Measurements from ENCODE around the gene MAN2C1.

Gene MAN2C1

GRCh38 chr15:75369897-75370581, 1.6 kb upstream of the MAN2C1 start:
- H3K4me1 ChIP-seq (ENCODE audit: control insufficient read depth, low read depth, low read length): peaks cover 7% of the 10 kb centered on the region
- no peak overlapping the region for H3K27ac ChIP-seq (ENCODE audit: low read length)
- peaks cover 45% of the 10 kb centered on the region for H3K36me3 ChIP-seq (ENCODE audit: control insufficient read depth, low read depth, low read length)
- H3K27me3 ChIP-seq (ENCODE audit: control insufficient read depth, insufficient read depth, low read length): no peaks in the 10 kb centered on the region
- H3K9ac ChIP-seq (ENCODE audit: low read length): no peak overlapping the region
- peak overlapping the region; percentile 80 for H3K4me3 ChIP-seq (ENCODE audit: low read length)
- H3K9me3 ChIP-seq (ENCODE audit: control insufficient read depth, low read depth, low read length): no peaks in the 10 kb centered on the region

GRCh38 chr15:75368689-75369239, 357 bp upstream of the MAN2C1 start:
- Histone ChIP-seq H3K9me3 (ENCODE audit: control insufficient read depth, low read depth, low read length) (no peaks in the 10 kb centered on the region), H3K9ac (ENCODE audit: low read length) (peak overlapping the region; percentile 83), H3K4me3 (ENCODE audit: low read length) (peak overlapping the region; percentile 80), H3K27me3 (ENCODE audit: control insufficient read depth, insufficient read depth, low read length) (no peaks in the 10 kb centered on the region), H3K27ac (ENCODE audit: low read length) (peak overlapping the region; percentile 70), H3K36me3 (ENCODE audit: control insufficient read depth, low read depth, low read length) (peaks cover 37% of the 10 kb centered on the region), H3K4me1 (ENCODE audit: control insufficient read depth, low read depth, low read length) (peaks cover 7% of the 10 kb centered on the region)

DNA sequence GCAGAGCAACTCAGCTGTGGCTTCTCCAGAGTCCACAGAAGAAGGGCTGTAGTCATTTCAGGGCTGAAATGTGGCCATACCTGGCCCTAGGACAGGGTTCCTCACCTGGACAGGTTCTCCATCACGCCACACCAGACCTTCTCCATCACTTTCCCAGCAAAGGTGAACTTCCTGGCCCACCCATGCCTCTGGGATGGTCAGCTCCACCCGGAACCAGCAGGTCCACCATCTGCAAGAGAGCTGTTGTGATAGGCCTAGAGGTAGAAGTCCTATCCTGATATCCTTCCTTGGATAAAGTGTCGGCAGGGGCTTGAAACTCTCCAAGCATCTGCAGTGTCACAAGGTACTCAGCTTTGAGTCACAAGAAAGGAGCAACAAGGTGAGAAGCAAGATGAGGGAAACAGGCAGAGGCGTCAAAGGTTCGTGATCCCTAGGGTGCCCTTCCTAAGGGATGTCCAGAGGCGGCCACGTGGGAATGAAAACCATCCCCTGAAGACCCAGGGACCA, 948 bp downstream of the MAN2C1 start:
- no peak overlapping the region for H3K9ac ChIP-seq (ENCODE audit: low read length)
- no peak overlapping the region for H3K27ac ChIP-seq (ENCODE audit: low read length)
- H3K4me1 ChIP-seq (ENCODE audit: control insufficient read depth, low read depth, low read length): peaks cover 7% of the 10 kb centered on the region
- peak overlapping the region; percentile 80 for H3K4me3 ChIP-seq (ENCODE audit: low read length)
- H3K36me3 ChIP-seq (ENCODE audit: control insufficient read depth, low read depth, low read length): peaks cover 27% of the 10 kb centered on the region
- no peaks in the 10 kb centered on the region for H3K27me3 ChIP-seq (ENCODE audit: control insufficient read depth, insufficient read depth, low read length)
- H3K9me3 ChIP-seq (ENCODE audit: control insufficient read depth, low read depth, low read length): no peaks in the 10 kb centered on the region

GRCh38 chr15:75367006-75367405, 1.4 kb downstream of the MAN2C1 start:
- Histone ChIP-seq H3K36me3 (ENCODE audit: control insufficient read depth, low read depth, low read length) (peaks cover 27% of the 10 kb centered on the region), H3K9ac (ENCODE audit: low read length) (no peak overlapping the region), H3K27ac (ENCODE audit: low read length) (no peak overlapping the region), H3K9me3 (ENCODE audit: control insufficient read depth, low read depth, low read length) (no peaks in the 10 kb centered on the region), H3K27me3 (ENCODE audit: control insufficient read depth, insufficient read depth, low read length) (no peaks in the 10 kb centered on the region), H3K4me3 (ENCODE audit: low read length) (no peak overlapping the region), H3K4me1 (ENCODE audit: control insufficient read depth, low read depth, low read length) (peaks cover 7% of the 10 kb centered on the region)

DNA sequence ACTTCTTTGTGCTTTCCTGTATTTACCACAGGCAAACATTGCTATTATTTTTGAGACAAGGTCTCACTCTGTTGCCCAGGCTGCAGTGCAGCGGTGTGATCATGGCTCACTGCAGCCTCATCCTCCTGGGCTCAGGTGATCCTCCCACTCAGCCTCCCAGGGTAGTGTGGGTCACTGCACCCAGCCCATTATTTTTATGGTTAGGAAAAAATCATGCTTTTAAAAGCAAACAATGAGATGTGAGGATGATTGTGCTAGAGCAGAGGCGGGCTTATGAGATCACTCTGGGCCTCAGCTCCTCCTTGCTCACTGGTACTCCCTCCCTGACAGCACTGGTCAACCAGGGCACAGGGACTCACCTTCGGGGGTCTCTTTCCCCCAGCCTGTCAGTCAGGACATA, 2.2 kb downstream of the MAN2C1 start:
- H3K36me3 ChIP-seq (ENCODE audit: control insufficient read depth, low read depth, low read length): peaks cover 19% of the 10 kb centered on the region
- H3K4me3 ChIP-seq (ENCODE audit: low read length): no peak overlapping the region
- no peaks in the 10 kb centered on the region for H3K9me3 ChIP-seq (ENCODE audit: control insufficient read depth, low read depth, low read length)
- no peak overlapping the region for H3K9ac ChIP-seq (ENCODE audit: low read length)
- peaks cover 7% of the 10 kb centered on the region for H3K4me1 ChIP-seq (ENCODE audit: control insufficient read depth, low read depth, low read length)
- H3K27ac ChIP-seq (ENCODE audit: low read length): no peak overlapping the region
- no peaks in the 10 kb centered on the region for H3K27me3 ChIP-seq (ENCODE audit: control insufficient read depth, insufficient read depth, low read length)

GRCh38 chr15:75364881-75365280, 3.5 kb downstream of the MAN2C1 start:
- Histone ChIP-seq H3K36me3 (ENCODE audit: control insufficient read depth, low read depth, low read length) (peaks cover 14% of the 10 kb centered on the region), H3K9ac (ENCODE audit: low read length) (no peak overlapping the region), H3K27me3 (ENCODE audit: control insufficient read depth, insufficient read depth, low read length) (no peaks in the 10 kb centered on the region), H3K27ac (ENCODE audit: low read length) (no peak overlapping the region), H3K4me1 (ENCODE audit: control insufficient read depth, low read depth, low read length) (peaks cover 7% of the 10 kb centered on the region), H3K4me3 (ENCODE audit: low read length) (no peak overlapping the region), H3K9me3 (ENCODE audit: control insufficient read depth, low read depth, low read length) (no peaks in the 10 kb centered on the region)

DNA sequence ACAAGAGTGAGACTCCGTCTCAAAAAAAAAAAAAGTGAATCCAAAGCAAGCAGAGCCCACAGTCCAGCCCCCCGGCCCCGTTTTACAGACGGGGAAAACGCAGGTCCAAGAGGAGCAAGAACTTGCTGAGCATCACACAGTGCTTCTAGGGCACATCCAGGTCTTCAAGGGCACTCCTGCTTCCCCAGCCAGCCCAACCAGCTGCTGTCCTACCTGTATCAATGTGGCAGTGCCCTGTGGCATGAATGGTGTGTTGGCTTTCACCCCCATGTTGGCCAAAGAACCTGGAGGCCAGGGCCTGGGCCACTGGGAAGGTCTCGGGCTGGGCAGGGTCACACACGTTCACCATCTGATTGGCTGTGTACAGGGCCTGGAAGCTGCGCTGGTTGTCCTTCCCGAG, 4.6 kb downstream of the MAN2C1 start:
- no peak overlapping the region for H3K4me3 ChIP-seq (ENCODE audit: low read length)
- no peak overlapping the region for H3K27ac ChIP-seq (ENCODE audit: low read length)
- H3K36me3 ChIP-seq (ENCODE audit: control insufficient read depth, low read depth, low read length): peaks cover 16% of the 10 kb centered on the region
- H3K4me1 ChIP-seq (ENCODE audit: control insufficient read depth, low read depth, low read length): no peaks in the 10 kb centered on the region
- H3K27me3 ChIP-seq (ENCODE audit: control insufficient read depth, insufficient read depth, low read length): no peaks in the 10 kb centered on the region
- no peaks in the 10 kb centered on the region for H3K9me3 ChIP-seq (ENCODE audit: control insufficient read depth, low read depth, low read length)
- H3K9ac ChIP-seq (ENCODE audit: low read length): no peak overlapping the region

DNA sequence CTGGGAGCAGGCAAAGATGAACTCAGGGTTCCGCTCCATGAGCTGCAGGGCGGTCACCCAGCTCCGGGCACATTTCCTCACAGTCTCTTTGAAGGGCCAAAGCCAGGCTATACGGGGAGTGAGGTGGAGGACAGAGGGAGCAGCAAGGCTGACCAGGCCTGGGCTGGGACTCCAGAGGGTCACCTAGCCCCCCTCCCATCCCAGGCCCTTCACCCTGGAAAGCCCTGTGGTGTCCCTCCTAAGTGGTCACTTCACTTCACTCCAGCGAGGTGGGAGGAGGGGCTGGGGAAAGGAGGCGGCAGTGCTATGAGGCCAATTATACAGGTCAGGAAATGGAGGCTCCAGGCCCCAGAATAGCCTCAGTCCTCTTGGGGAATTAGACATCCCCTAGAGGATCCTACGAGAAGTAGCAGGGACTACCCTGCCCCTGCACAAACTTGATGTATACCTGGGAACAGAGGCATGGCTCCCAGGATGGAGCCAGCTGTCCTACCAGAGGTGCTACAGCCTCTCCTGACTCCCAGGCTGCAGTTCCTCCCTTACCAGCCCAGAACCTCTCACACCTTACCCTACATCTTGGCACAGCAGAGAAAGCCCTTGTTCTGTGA, 5.7 kb downstream of the MAN2C1 start:
- no peak overlapping the region for H3K4me3 ChIP-seq (ENCODE audit: low read length)
- no peak overlapping the region for H3K9ac ChIP-seq (ENCODE audit: low read length)
- peaks cover 21% of the 10 kb centered on the region for H3K36me3 ChIP-seq (ENCODE audit: control insufficient read depth, low read depth, low read length)
- H3K27ac ChIP-seq (ENCODE audit: low read length): no peak overlapping the region
- H3K9me3 ChIP-seq (ENCODE audit: control insufficient read depth, low read depth, low read length): no peaks in the 10 kb centered on the region
- no peaks in the 10 kb centered on the region for H3K4me1 ChIP-seq (ENCODE audit: control insufficient read depth, low read depth, low read length)
- no peaks in the 10 kb centered on the region for H3K27me3 ChIP-seq (ENCODE audit: control insufficient read depth, insufficient read depth, low read length)

GRCh38 chr15:75361989-75362641, 6.3 kb downstream of the MAN2C1 start:
- Histone ChIP-seq H3K9me3 (ENCODE audit: control insufficient read depth, low read depth, low read length) (no peaks in the 10 kb centered on the region), H3K4me1 (ENCODE audit: control insufficient read depth, low read depth, low read length) (no peaks in the 10 kb centered on the region), H3K4me3 (ENCODE audit: low read length) (no peak overlapping the region), H3K27me3 (ENCODE audit: control insufficient read depth, insufficient read depth, low read length) (no peaks in the 10 kb centered on the region), H3K36me3 (ENCODE audit: control insufficient read depth, low read depth, low read length) (peaks cover 19% of the 10 kb centered on the region), H3K9ac (ENCODE audit: low read length) (no peak overlapping the region), H3K27ac (ENCODE audit: low read length) (no peak overlapping the region)

DNA sequence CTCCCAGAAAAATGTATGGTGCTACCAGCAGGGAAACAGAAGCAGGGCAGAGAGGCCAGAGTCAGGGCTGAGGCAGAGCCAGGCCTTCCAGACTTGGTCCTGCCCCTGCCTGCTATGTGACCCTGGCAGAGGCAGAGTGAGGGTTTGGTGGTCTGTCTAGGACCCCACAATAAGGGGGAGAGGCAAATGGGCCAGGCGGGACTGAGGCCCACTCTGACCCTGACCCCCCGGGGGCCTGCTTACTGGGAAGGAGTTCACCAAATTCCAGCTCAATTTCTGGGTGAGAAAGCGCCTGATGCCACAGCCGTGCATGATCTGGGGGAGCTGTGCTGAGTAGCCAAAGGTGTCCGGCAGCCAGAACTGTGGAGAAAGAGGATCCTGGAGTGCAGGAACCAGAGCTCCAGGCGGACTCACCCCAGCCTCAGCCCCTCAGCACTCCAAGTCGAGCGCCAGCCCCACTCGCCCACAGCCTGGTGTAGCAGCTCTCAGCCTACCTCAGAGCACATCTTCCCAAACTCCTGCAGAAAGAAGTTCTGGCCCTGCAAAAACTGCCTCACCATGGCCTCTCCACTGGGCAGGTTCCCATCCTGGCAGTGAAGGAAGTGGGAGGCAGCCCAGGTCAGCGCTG, 6.9 kb downstream of the MAN2C1 start:
- Histone ChIP-seq H3K27ac (ENCODE audit: low read length) (no peak overlapping the region), H3K36me3 (ENCODE audit: control insufficient read depth, low read depth, low read length) (peaks cover 16% of the 10 kb centered on the region)

DNA sequence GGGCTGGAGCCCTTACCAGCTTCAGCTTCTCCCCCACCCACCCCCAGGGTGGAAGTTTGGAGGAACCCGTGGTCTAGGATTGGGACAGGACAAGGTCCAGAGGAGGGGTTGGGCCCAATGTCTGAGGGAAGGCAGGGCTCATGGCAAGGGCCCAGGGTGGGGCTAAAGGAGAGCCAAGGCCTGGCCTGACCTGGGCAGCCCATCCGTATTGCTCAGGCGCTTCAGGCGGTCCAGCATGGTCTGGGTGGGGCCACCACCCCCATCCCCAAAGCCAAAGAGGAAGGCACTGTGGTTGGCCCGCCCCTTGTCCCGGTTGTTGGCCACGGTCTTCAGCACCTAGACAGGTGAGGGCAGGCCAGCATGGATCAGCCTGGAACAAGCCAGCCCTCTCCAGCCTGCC, 7.6 kb downstream of the MAN2C1 start:
- no peaks in the 10 kb centered on the region for H3K4me1 ChIP-seq (ENCODE audit: control insufficient read depth, low read depth, low read length)
- H3K27me3 ChIP-seq (ENCODE audit: control insufficient read depth, insufficient read depth, low read length): no peaks in the 10 kb centered on the region
- no peaks in the 10 kb centered on the region for H3K9me3 ChIP-seq (ENCODE audit: control insufficient read depth, low read depth, low read length)
- no peak overlapping the region for H3K4me3 ChIP-seq (ENCODE audit: low read length)
- H3K27ac ChIP-seq (ENCODE audit: low read length): no peak overlapping the region
- H3K9ac ChIP-seq (ENCODE audit: low read length): no peak overlapping the region
- H3K36me3 ChIP-seq (ENCODE audit: control insufficient read depth, low read depth, low read length): peaks cover 16% of the 10 kb centered on the region

More for the DNA sequence above, 6.9 kb downstream of the MAN2C1 start:
- H3K9ac ChIP-seq (ENCODE audit: low read length): no peak overlapping the region
- H3K9me3 ChIP-seq (ENCODE audit: control insufficient read depth, low read depth, low read length): no peaks in the 10 kb centered on the region
- H3K27me3 ChIP-seq (ENCODE audit: control insufficient read depth, insufficient read depth, low read length): no peaks in the 10 kb centered on the region
- H3K4me1 ChIP-seq (ENCODE audit: control insufficient read depth, low read depth, low read length): no peaks in the 10 kb centered on the region
- no peak overlapping the region for H3K4me3 ChIP-seq (ENCODE audit: low read length)

All from iPS-18a (cell line).